Measurements from ENCODE around the gene MCC. TPM values are rescaled to one million over a fixed set of nuclear protein-coding genes. Genes with fewer than 3 reads are reported as not detected.
A peak's percentile ranks its signal among the peaks of the same experiment; 100 is the strongest.

MCC gene
- total RNA-seq, 4 donors from 2014 or later: 17.0 to 24.8 (median 21.0) TPM

DNA sequence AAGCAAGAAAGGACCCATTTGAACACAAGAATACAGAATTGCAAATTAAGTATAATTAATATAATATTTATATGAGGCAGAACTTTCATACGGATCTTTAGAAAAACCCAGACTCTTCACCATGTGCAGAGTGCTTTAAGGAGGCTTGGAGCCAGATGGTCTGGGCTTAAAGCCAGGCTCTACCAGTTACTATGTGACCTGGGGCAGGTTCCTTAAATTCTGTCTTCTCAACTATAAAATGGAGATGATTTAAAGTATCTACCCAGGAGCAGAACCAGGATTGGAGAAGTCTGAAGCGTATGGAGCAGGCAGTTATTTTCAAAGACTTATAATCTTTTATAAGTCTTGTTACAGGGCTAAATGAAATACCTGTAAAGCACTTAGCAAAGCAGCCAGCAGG lies 255.6 kb downstream of the MCC start:
- no peak overlapping the region for H3K27ac ChIP-seq (replicated peaks in 1 of 4)
- H3K9me3 ChIP-seq: no peaks in the 10 kb centered on the region
- intact Hi-C loops (cut with DNase I): no loop called here
- TF ChIP-seq EP300 (IDR thresholded peaks at IDR 0.05) (no peak), CTCF (IDR thresholded peaks at IDR 0.05) (no peak), POLR2A (IDR thresholded peaks at IDR 0.05; ENCODE audit: low read depth) (no peak), POLR2AphosphoS5 (IDR thresholded peaks at IDR 0.05) (no peak)
- no peaks in the 10 kb centered on the region for H3K27me3 ChIP-seq
- whole genome bisulfite sequencing: 43% methylated on average over 2 of the region's 2 CpGs
- no peaks in the 10 kb centered on the region for H3K36me3 ChIP-seq
- DNase-seq (ENCODE audit: extremely low spot score): peak; percentile 70
- no peak overlapping the region for H3K4me3 ChIP-seq
- peaks cover 22 to 33% (median 27%) of the 10 kb centered on the region in 4 donors for H3K4me1 ChIP-seq

DNA sequence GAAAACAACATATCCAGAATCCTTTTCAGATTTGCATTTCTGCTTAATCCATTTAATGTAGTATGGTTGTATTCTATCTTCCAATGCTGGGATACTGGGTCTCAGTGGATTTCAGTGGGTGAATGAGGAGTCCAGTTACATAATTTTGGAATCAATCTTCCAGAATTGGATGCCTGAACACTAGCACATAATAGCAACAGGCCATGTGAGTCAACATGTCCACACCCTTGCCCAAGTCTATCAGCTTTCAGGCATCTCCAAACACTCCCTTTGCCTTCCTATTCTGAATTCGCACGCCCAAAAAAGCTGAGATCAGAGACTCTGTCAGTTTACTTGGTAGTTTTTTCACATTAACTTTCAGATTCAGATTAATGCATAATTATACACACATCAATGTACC lies 256.0 kb downstream of the MCC start:
- WGBS: 61% methylated on average over 2 of the region's 2 CpGs
- H3K4me1 ChIP-seq: peaks cover 22 to 32% (median 26%) of the 10 kb centered on the region in 4 donors
- no peak for TF ChIP-seq CTCF (IDR thresholded peaks at IDR 0.05)
- no peak for TF ChIP-seq EP300 (IDR thresholded peaks at IDR 0.05)
- TF ChIP-seq POLR2AphosphoS5 (IDR thresholded peaks at IDR 0.05): no peak
- no peak for TF ChIP-seq POLR2A (IDR thresholded peaks at IDR 0.05; ENCODE audit: low read depth)
- H3K36me3 ChIP-seq: no peaks in the 10 kb centered on the region
- no peak overlapping the region for H3K27ac ChIP-seq (replicated peaks in 1 of 4)
- no peaks in the 10 kb centered on the region for H3K9me3 ChIP-seq
- no peak overlapping the region for H3K4me3 ChIP-seq
- DNase-seq (ENCODE audit: extremely low spot score): peak; percentile 91
- H3K27me3 ChIP-seq: no peaks in the 10 kb centered on the region
- intact Hi-C loops (cut with DNase I): no loop called here

- Histone ChIP-seq H3K36me3 (no peaks in the 10 kb centered on the region), H3K9me3 (no peaks in the 10 kb centered on the region), H3K27me3 (no peaks in the 10 kb centered on the region), H3K4me1 (peaks cover 22 to 32% (median 26%) of the 10 kb centered on the region in 4 donors), H3K4me3 (no peak overlapping the region), H3K27ac (replicated peaks in 1 of 4) (no peak overlapping the region)
- no peak for DNase-seq (ENCODE audit: extremely low spot score)
- WGBS: 95% methylated on average over 1 of the region's 1 CpG
- intact Hi-C loops (cut with DNase I): no loop called here
- TF ChIP-seq EP300 (IDR thresholded peaks at IDR 0.05): no peak
Observed at GRCh38 chr5:113231653-113232000, 256.6 kb downstream of the MCC start.

GRCh38 chr5:113230711-113231652 lies 257.3 kb downstream of the MCC start:
- H3K27me3 ChIP-seq: no peaks in the 10 kb centered on the region
- no peaks in the 10 kb centered on the region for H3K36me3 ChIP-seq
- intact Hi-C loops (cut with DNase I): no loop called here
- no peak overlapping the region for H3K27ac ChIP-seq (replicated peaks in 1 of 4)
- H3K4me1 ChIP-seq: peaks cover 22 to 36% (median 26%) of the 10 kb centered on the region in 4 donors
- DNase-seq (ENCODE audit: extremely low spot score): no peak
- WGBS: 73% methylated on average over 4 of the region's 4 CpGs
- H3K4me3 ChIP-seq: no peak overlapping the region
- H3K9me3 ChIP-seq: no peaks in the 10 kb centered on the region
- no peak for TF ChIP-seq CTCF (IDR thresholded peaks at IDR 0.05)
- no peak for TF ChIP-seq POLR2A (IDR thresholded peaks at IDR 0.05; ENCODE audit: low read depth)
- no peak for TF ChIP-seq POLR2AphosphoS5 (IDR thresholded peaks at IDR 0.05)
- TF ChIP-seq EP300 (IDR thresholded peaks at IDR 0.05): no peak

GRCh38 chr5:113227798-113228197 lies 260.5 kb downstream of the MCC start:
- Histone ChIP-seq H3K27ac (replicated peaks in 1 of 4) (no peak overlapping the region), H3K4me3 (no peak overlapping the region), H3K9me3 (no peaks in the 10 kb centered on the region), H3K4me1 (peaks cover 24 to 43% (median 29%) of the 10 kb centered on the region in 4 donors), H3K27me3 (no peaks in the 10 kb centered on the region), H3K36me3 (no peaks in the 10 kb centered on the region)
- WGBS: 63% methylated on average over 3 of the region's 3 CpGs
- DNase-seq (ENCODE audit: extremely low spot score): no peak
- intact Hi-C loops (cut with DNase I): no loop called here
- TF ChIP-seq EP300 (IDR thresholded peaks at IDR 0.05): no peak
- TF ChIP-seq CTCF (IDR thresholded peaks at IDR 0.05): no peak
- no peak for TF ChIP-seq POLR2A (IDR thresholded peaks at IDR 0.05; ENCODE audit: low read depth)
- TF ChIP-seq POLR2AphosphoS5 (IDR thresholded peaks at IDR 0.05): no peak
